Measurements from ENCODE around the gene SDK1.
"Not testable (repeated sequence)": the region's sequence is repeated elsewhere in the genome, so short reads cannot be mapped to it uniquely, and the experiment has no call there.

SDK1 gene

GRCh38 chr7:3657206-3657605 is 356.2 kb downstream of the SDK1 start:
- DNase-seq (ENCODE audit: low read depth, low spot score), result no peak

GRCh38 chr7:3668743-3669142 is 367.7 kb downstream of the SDK1 start:
- no peak for DNase-seq (ENCODE audit: low read depth, low spot score)

GRCh38 chr7:3670898-3671297 is 369.8 kb downstream of the SDK1 start:
- DNase-seq (ENCODE audit: low read depth, low spot score), result no peak

- DNase-seq (ENCODE audit: low read depth, low spot score), result no peak
Measured at GRCh38 chr7:3673524-3673923, 372.5 kb downstream of the SDK1 start.

GRCh38 chr7:3678314-3678810 is 377.3 kb downstream of the SDK1 start:
- no peak for DNase-seq (ENCODE audit: low read depth, low spot score)

GRCh38 chr7:3682028-3682710 is 381.1 kb downstream of the SDK1 start:
- no peak for DNase-seq (ENCODE audit: low read depth, low spot score)

- no peak for DNase-seq (ENCODE audit: low read depth, low spot score)
Measured at GRCh38 chr7:3683546-3684539, 382.8 kb downstream of the SDK1 start.

GRCh38 chr7:3688071-3688470 is 387.0 kb downstream of the SDK1 start:
- DNase-seq (ENCODE audit: low read depth, low spot score), result no peak

GRCh38 chr7:3688842-3689241 is 387.8 kb downstream of the SDK1 start:
- no peak for DNase-seq (ENCODE audit: low read depth, low spot score)

- no peak for DNase-seq (ENCODE audit: low read depth, low spot score)
Measured at GRCh38 chr7:3691478-3692158, 390.6 kb downstream of the SDK1 start.

- DNase-seq (ENCODE audit: low read depth, low spot score), result no peak
Measured at GRCh38 chr7:3695602-3696001, 394.6 kb downstream of the SDK1 start.

- DNase-seq (ENCODE audit: low read depth, low spot score), result no peak
Measured at GRCh38 chr7:3696113-3696512, 395.1 kb downstream of the SDK1 start.

- no peak for DNase-seq (ENCODE audit: low read depth, low spot score)
Measured at GRCh38 chr7:3697472-3697871, 396.4 kb downstream of the SDK1 start.

GRCh38 chr7:3705258-3705657 is 404.2 kb downstream of the SDK1 start:
- no peak for DNase-seq (ENCODE audit: low read depth, low spot score)

- DNase-seq (ENCODE audit: low read depth, low spot score), result not testable (repeated sequence)
Measured at GRCh38 chr7:3706091-3706490, 405.0 kb downstream of the SDK1 start.

GRCh38 chr7:3710122-3710521 is 409.1 kb downstream of the SDK1 start:
- DNase-seq (ENCODE audit: low read depth, low spot score), result no peak

- DNase-seq (ENCODE audit: low read depth, low spot score), result no peak
Measured at GRCh38 chr7:3710531-3710930, 409.5 kb downstream of the SDK1 start.

GRCh38 chr7:3712841-3713240 is 411.8 kb downstream of the SDK1 start:
- DNase-seq (ENCODE audit: low read depth, low spot score), result no peak

GRCh38 chr7:3721422-3721821 is 420.4 kb downstream of the SDK1 start:
- no peak for DNase-seq (ENCODE audit: low read depth, low spot score)

- DNase-seq (ENCODE audit: low read depth, low spot score), result peak; percentile 58
Measured at GRCh38 chr7:3722396-3722922, 421.4 kb downstream of the SDK1 start.

GRCh38 chr7:3725155-3726059 is 424.4 kb downstream of the SDK1 start:
- no peak for DNase-seq (ENCODE audit: low read depth, low spot score)
